NCI-H748 (cell line): ENCODE results near the gene CASK.
A peak's percentile ranks its signal among the peaks of the same experiment; 100 is the strongest.
"Not testable (repeated sequence)": the region's sequence is repeated elsewhere in the genome, so short reads cannot be mapped to it uniquely, and the experiment has no call there.

Source experiments
- DNase-seq: peaks from one replicate; lab custom pipeline; 2025; ENCODE audit not compliant: unreplicated experiment; lab: John Stamatoyannopoulos, UW

The CASK gene

DNA sequence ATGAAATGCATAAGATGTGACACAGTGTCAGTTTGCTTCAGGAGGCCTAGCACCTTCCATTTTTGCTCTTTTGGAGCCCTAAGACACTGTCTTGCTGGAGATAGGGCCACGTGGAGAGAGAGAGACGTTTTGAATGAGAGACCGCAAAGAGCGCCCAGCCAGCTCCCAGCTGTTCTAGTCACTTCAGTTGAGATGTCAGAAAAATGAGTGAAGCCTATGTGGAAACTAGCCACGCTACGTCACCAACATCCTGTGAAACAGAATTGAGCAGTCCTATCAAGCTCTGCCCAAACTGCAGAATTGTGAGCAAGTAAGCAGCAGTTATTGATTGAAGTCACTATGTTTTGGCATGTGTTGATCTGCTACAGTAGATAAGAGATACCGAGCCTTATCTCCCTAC lies 186.3 kb downstream of the CASK start:
- DNase-seq = no peak

DNA sequence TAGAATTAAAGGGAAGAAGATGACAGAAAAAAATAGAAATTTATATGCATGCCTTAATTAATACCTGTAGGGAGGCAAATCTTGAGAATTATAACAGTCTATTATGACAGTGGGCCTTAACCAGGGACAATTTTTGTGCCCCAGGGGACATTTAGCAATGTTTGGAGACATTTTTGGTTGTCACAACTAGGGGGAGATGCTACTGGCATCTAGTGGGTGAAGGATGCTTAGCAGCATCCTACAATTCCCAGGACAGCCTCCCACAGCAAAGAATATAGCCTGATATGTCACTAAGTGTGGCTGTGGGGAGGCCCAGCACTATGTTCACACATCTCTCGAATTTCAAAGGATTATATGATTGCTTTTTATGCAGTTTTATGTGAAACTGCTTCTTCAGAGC lies 188.8 kb downstream of the CASK start:
- DNase-seq = peak; percentile 20

GRCh38 chrX:41733939-41734338 lies 189.4 kb downstream of the CASK start:
- no peak for DNase-seq

- no peak for DNase-seq
These were observed 191.1 kb downstream of the CASK start for GRCh38 chrX:41732260-41732659.

DNA sequence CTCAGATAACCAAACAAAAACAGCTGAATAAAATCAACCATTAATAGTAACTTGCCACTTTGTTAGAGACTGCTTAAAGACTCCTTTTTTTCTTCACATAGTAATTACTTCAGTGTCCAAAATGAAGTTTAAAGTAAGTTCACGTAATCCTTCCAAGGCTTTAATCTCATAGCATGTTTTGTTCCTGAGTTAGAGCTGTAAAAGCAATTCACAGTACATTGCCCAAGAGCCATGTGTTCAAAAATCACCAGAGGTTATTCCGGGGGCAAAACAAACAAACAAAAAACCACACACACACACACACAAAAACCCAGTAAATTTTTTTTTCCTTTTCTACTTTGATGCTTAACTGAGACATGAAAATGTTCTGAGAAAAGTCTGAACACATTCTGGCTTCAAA lies 193.3 kb downstream of the CASK start:
- no peak for DNase-seq

DNA sequence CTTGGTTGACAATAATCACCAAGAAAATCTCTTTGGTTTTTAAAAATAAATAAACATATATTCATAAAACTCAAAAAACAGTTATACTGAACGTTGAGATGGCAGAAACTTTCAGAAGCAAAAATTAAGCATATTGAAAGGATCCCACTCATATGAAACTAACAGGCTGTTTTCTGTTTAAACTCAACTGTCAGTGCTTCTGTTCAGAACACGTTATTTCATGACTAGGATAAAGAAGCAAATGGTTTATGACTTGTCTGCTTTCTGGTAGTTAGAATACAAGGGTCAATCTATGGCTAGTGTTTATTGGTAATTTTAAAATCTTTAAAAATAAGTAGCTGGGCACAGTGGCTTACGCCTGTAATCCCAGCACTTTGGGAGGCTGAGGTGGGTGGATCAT lies 195.2 kb downstream of the CASK start:
- no peak for DNase-seq

- DNase-seq = no peak
These were observed 199.5 kb downstream of the CASK start, which contains the start of gene GPR82 for GRCh38 chrX:41723826-41724225. TSS of gene GPR82 (plus strand) at chrX:41724181. CDS start at chrX:41727027, 2,846 bp downstream.

DNA sequence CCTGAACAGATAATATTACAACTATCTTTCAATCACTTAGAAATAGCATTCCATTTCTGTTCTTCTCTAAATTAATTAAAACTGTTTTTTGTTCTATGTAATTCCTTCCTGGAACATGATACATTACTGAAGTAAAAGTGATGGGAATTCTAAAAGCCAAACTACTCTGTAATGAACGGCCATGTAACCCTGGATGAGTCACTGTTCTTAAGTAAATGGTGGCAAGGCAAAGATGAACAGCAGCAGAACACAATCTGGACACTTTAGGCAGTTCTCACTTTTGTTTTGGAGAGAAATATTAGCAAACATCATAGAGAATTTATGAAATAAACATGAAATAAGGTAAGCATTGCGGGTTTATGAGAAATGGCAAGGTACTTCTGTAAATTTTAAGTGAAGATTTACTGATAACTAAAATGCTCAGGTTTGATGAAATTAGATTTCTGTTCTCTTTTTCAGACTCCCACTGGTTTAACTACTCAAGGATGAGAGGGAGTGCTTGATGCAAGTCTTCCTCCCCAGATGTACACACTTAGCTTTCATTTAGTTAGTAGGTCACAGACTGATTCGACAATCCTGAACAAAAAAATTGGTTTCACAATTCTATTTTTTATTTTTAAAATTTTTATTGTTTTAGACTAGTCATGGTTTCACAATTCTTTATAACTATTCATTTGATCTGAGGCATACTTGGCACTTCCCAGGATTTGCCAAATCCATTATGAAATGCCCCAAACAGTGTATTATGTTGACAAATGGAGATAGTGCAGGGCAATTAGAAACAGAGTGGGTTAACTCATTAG lies 200.3 kb downstream of the CASK start:
- DNase-seq = no peak

DNA sequence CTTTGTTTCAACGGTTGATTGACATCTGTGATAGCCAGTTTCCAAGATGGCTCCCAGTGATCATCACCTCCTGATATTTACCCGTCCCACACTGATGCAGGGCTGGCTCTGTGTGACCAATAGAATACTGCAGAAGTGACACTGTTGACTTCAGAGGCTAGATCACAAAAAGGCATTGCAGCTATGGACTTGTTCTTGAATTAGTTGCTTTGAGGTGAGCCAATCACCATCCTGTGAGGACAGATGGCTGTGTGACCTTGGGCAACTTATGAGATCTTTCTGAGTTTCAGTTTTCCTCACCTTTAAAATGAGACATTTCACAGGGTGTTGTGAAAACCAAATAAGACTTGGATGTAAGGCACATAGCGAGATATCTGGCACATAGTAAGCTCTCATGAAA lies 201.1 kb downstream of the CASK start:
- no peak for DNase-seq

- DNase-seq = no peak
These were observed 201.8 kb downstream of the CASK start for GRCh38 chrX:41721590-41721989.

- no peak for DNase-seq
These were observed 203.1 kb downstream of the CASK start for GRCh38 chrX:41720125-41720779.

- not testable (repeated sequence) for DNase-seq
These were observed 203.7 kb downstream of the CASK start for GRCh38 chrX:41719610-41720009.

DNA sequence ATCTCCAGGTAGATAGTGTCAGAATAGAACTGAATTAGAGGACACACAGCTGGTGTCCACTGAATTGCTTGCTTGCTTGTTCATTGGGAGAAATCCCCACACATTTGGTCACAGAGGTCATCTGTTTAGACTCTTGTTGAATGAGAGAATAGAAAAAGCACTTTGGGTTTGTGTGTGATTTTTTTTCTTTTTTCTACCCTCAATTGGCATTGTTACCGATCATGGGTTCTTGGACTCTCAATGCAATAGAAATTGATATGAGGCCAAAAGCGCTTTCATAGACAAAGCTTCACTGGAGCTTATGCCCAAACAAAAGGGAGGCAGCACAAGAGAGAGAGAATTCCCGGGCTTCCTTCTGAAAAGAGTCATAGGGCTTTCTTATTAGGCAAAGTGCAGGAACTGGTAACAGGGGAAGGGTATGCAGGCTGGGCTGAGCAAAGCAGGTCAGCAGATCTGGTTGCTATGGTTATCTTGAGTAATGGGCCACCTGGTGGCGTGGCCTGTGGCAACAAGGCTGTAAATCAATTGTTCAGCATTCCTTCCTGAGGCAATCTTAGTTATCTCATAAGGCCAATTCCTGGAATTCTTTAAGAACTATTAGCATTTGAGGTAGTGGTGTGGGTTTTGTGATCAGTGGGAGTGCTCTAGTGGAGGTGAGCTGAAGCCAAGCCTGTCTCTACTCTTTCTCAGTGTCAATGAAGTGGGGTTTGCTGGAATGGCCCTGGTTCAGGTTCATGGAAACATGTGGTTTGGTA lies 204.7 kb downstream of the CASK start:
- DNase-seq = no peak

GRCh38 chrX:41716767-41717473 lies 206.4 kb downstream of the CASK start:
- no peak for DNase-seq

GRCh38 chrX:41716222-41716621 lies 207.1 kb downstream of the CASK start:
- DNase-seq = no peak

DNA sequence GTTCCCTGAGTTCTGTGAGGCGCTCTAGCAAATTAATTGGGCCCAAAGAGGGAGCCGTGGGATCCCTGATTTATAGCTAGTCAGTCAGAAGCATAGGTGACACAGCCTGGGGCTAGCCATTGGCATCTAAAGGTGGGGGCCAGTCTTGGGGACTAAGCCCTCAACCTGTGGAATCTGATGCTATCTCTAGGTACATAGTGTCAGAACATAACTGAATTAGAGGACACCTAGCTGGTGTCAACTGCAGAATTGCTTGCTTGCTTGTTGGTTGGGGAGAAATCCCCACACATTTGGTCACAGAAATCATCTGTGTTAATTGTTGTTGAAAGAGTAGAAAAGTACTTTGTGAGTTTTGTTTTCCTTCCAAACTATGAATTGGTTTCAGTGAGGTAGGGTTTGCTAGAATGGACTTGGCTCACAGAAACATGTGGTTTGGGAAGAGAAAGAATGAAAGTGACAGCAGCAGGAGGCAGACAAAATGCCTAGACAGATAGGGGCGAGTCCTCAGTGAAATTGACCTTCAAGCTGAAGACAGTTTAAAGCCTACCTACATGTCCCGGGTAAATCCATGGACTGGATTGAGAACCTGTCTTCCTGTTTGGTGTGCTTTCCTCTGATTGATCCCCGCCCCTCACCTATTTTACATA lies 212.2 kb downstream of the CASK start:
- DNase-seq = no peak

DNA sequence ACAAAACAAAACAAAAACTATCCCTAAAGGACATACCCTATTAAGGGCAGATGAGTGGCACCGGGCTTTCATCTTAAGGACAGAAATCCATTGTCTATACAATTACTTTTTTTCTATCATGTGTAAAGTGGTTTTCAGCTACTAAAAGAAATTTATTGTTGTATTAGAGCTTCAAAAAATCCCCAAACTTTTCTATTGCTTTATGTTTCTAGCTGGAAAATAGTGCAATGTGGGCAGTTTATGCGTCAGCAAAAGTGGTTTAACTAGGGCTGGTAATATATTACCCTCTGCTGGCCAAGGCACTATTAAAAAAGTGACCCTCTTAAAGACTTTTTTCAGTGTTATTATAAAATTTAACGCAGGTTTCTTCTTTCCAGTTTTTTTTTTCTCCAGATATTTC lies 214.9 kb downstream of the CASK start:
- DNase-seq = no peak

GRCh38 chrX:41707218-41707617 lies 216.1 kb downstream of the CASK start:
- no peak for DNase-seq

DNA sequence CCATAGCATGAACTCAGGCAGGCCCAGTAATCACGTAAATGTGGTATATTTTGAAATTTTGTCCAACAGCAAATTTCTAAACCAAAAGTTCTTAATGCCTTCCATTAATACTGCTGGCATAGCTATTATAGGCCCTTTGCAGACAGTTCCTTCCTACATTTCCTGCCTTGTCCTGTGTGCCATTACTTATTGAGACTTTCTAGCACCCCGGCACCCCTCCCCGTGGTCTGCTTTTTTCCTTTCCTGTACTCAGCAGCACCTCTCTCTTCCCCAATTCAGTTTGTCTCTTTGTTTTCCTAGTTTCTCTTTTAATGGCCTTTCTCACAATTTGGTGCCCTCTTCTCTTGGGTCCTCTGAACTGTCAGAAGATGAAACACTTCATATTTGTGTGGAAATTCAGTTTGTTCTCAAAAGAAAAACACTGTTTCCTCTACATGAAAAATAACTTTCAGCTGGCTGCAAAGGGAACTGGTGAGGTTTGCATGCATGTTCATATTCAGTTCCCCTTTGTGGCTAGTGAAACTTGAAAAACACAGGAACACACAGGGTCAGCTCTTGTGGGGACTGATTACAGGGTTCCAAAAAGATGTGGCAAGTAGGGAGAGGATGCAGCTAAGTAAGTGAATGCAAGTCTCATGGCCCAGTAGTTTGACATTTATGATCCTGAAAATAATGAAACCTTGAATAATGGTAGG lies 217.5 kb downstream of the CASK start:
- no peak for DNase-seq

DNA sequence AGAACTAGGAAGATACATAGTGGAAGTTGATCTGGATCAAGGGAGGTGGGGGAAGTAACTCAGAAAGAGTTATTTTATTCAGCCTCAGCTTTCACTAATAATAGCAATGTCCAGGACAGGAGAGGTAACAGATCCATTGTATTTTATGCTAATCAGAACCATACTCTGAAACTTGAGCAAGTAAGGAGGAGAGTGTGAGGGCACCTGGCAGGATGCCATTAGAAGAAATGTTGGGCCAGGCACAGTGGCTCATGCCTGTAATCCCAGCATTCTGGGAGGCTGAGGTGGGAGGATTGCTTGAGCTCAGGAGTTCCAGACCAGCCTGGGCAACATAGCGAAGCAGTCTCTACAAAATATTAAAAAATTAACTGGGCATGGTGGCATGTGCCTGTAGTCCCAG lies 218.3 kb downstream of the CASK start:
- DNase-seq = no peak
